Liver (tissue), 9 donors: ENCODE measurements around the gene XG. TPM values are rescaled to one million over a fixed set of nuclear protein-coding genes. Genes with fewer than 3 reads are reported as not detected.
"Not testable (repeated sequence)": the region's sequence is repeated elsewhere in the genome, so short reads cannot be mapped to it uniquely, and the experiment has no call there.

ENCODE experiments used
- DNase-seq: peaks from one replicate; pipeline ENCODE4 v3.0.0-alpha.2; 2017; ENCODE audit warnings: low spot score
- H3K27ac ChIP-seq, 2 donors: one replicate each; pipeline ENCODE4 v1.7.0; 2013; ENCODE audit warnings: inconsistent platforms in 2 of 2, low read length in 2 of 2, control low read depth in 1 of 2, low read depth in 1 of 2, mild to moderate bottlenecking in 1 of 2
- H3K27me3 ChIP-seq, 4 donors: one replicate each; pipeline versions ENCODE4 v1.6.1 to v1.7.0; 2013; ENCODE audit warnings: low read length in 3 of 4, inconsistent platforms in 1 of 4, mild to moderate bottlenecking in 1 of 4, moderate library complexity in 1 of 4; ENCODE audit not compliant: control insufficient read depth in 4 of 4, insufficient read depth in 4 of 4
- H3K36me3 ChIP-seq, 4 donors: one replicate each; pipeline versions ENCODE4 v1.6.1 to v1.7.0; 2013; ENCODE audit warnings: low read length in 3 of 4, mild to moderate bottlenecking in 3 of 4, low read depth in 1 of 4, moderate library complexity in 1 of 4; ENCODE audit not compliant: control insufficient read depth in 4 of 4, insufficient read depth in 3 of 4
- H3K4me1 ChIP-seq, 4 donors: one replicate each; pipeline versions ENCODE4 v1.6.1 to v1.7.0; 2013; ENCODE audit warnings: low read length in 3 of 4, mild to moderate bottlenecking in 3 of 4, moderate library complexity in 1 of 4; ENCODE audit not compliant: control insufficient read depth in 4 of 4, insufficient read depth in 4 of 4
- H3K4me3 ChIP-seq, 3 donors: one replicate each; pipeline versions ENCODE4 v1.6.1 to v1.7.0; 2013; ENCODE audit warnings: low read length in 3 of 3, control low read depth in 1 of 3, low read depth in 1 of 3, mild to moderate bottlenecking in 1 of 3
- H3K9ac ChIP-seq, 2 donors: one replicate each; pipeline ENCODE4 v1.7.0; 2013; ENCODE audit warnings: low read length in 2 of 2, mild to moderate bottlenecking in 2 of 2, moderate library complexity in 2 of 2, control low read depth in 1 of 2, low read depth in 1 of 2
- H3K9me3 ChIP-seq, 4 donors: one replicate each; pipeline versions ENCODE4 v1.6.1 to v1.7.0; 2013; ENCODE audit warnings: low read length in 3 of 4; ENCODE audit not compliant: control insufficient read depth in 4 of 4
- CTCF ChIP-seq: fragments of 150-350 bp; IDR thresholded peaks from 2 replicates; pipeline ENCODE4 v1.5.1; 2017; ENCODE audit warnings: improper control_type of control experiment, low read depth, low read length; ENCODE audit not compliant: missing input control
- EGR1 ChIP-seq, 2 donors: IDR thresholded peaks; 2 replicates each; pipeline ENCODE4 v1.6.1; 2016 to 2018; ENCODE audit warnings: antibody characterized with exemption in 2 of 2, low read depth in 2 of 2
- FOXA1 ChIP-seq: IDR thresholded peaks from 2 replicates; pipeline ENCODE4 v1.6.1; 2016; ENCODE audit warnings: antibody characterized with exemption
- FOXA2 ChIP-seq: IDR thresholded peaks from 2 replicates; pipeline ENCODE4 v1.6.1; 2016; ENCODE audit warnings: antibody characterized with exemption
- HNF4A ChIP-seq, 2 donors: conservative IDR thresholded peaks; 2 replicates each; pipeline ENCODE4 v1.6.1; 2016; ENCODE audit warnings: antibody characterized with exemption in 2 of 2, mild to moderate bottlenecking in 2 of 2
- HNF4G ChIP-seq: IDR thresholded peaks from 2 replicates; pipeline ENCODE4 v1.6.1; 2016; ENCODE audit warnings: antibody characterized with exemption
- JUND ChIP-seq, 2 donors: IDR thresholded peaks; 2 replicates each; pipeline ENCODE4 v1.6.1; 2016; ENCODE audit warnings: antibody characterized with exemption in 2 of 2
- MAX ChIP-seq: IDR thresholded peaks from 2 replicates; pipeline ENCODE4 v1.6.1; 2016; ENCODE audit warnings: antibody characterized with exemption
- NR2F2 ChIP-seq: IDR thresholded peaks from 2 replicates; pipeline ENCODE4 v1.6.1; 2016; ENCODE audit warnings: antibody characterized with exemption
- RAD21 ChIP-seq, 2 donors: IDR thresholded peaks; 2 replicates each; pipeline ENCODE4 v1.6.1; 2016; ENCODE audit warnings: antibody characterized with exemption in 2 of 2, mild to moderate bottlenecking in 2 of 2
- REST ChIP-seq: IDR thresholded peaks from 2 replicates; pipeline ENCODE4 v1.6.1; 2016; ENCODE audit warnings: antibody characterized with exemption, mild to moderate bottlenecking
- RXRA ChIP-seq, 2 donors: IDR thresholded peaks; 2 replicates each; pipeline ENCODE4 v1.6.1; 2017 to 2018; ENCODE audit warnings: antibody characterized with exemption in 2 of 2, mild to moderate bottlenecking in 1 of 2
- SP1 ChIP-seq: IDR thresholded peaks from 2 replicates; pipeline ENCODE4 v1.6.1; 2018; ENCODE audit warnings: antibody characterized with exemption, mild to moderate bottlenecking
- YY1 ChIP-seq: IDR thresholded peaks from 2 replicates; pipeline ENCODE4 v1.6.1; 2016; ENCODE audit warnings: antibody characterized with exemption, mild to moderate bottlenecking
- ZBTB33 ChIP-seq: IDR thresholded peaks from 2 replicates; pipeline ENCODE4 v1.6.1; 2016; ENCODE audit warnings: antibody characterized with exemption
- WGBS: extraction: QIAGEN DNeasy Blood & Tissue Kit; methylation state at CpG from one replicate; pipeline ENCODE4 v1.1.7; 2013; 5-methylcytosine and 5-hydroxymethylcytosine counted together
- polyA plus RNA-seq, 2 donors: library from polyadenylated mRNA; stranded (reverse) in 1 of 2; unstranded in 1 of 2; fragments of 200-250 nt in 1 of 2; fragments of >200 nt in 1 of 2; fragmentation: Nextera tagmentation in 1 of 2; extraction: Ambion mirVana in 1 of 2; gene quantifications; one replicate each; pipeline versions ENCODE4 v1.2.1 to v1.2.3, GENCODE V29; 2013 to 2015
- total RNA-seq, 2 donors: library from RNA; depleted of rRNA; stranded (reverse); fragments of >200 nt; gene quantifications; one replicate each; pipeline ENCODE4 v1.2.3, GENCODE V29; 2014
- donor health status: healthy.
- donor health status: healthy.
- donor health status: healthy.
- donor health status: healthy.
- donor health status: healthy.

The XG gene
- total and polyA plus RNA-seq, 4 donors: 0.02 to 0.93 (median 0.74) TPM; not detected in 1

GRCh38 chrX:2811271-2811670 is 59.4 kb downstream of the XG start:
- Histone ChIP-seq H3K27ac (no peak overlapping the region), H3K4me1 (peaks cover 0 to 3% (median 1%) of the 10 kb centered on the region in 4 donors), H3K9me3 (no peaks in the 10 kb centered on the region), H3K36me3 (no peaks in the 10 kb centered on the region), H3K9ac (no peak overlapping the region), H3K27me3 (no peaks in the 10 kb centered on the region), H3K4me3 (no peak overlapping the region)
- WGBS: 94% methylated on average over 5 of the region's 5 CpGs
- TF ChIP-seq EGR1 (IDR thresholded peaks at IDR 0.05; ENCODE audit: low read depth in 2 of 2) (no peak), SP1 (no peak), RAD21 (IDR thresholded peaks at IDR 0.05) (no peak), ZBTB33 (no peak)
- DNase-seq: no peak

- not testable (repeated sequence) for H3K36me3 ChIP-seq, H3K9ac ChIP-seq, H3K9me3 ChIP-seq, H3K27ac ChIP-seq, H3K27me3 ChIP-seq, DNase-seq, H3K4me1 ChIP-seq
- peak overlapping the region in 1 of 3 donors; percentile 43 for H3K4me3 ChIP-seq
- peak; percentile 70 to 81 for TF ChIP-seq RAD21 (IDR thresholded peaks at IDR 0.05)
- TF ChIP-seq CTCF: peak; percentile 53
- peak; percentile 54 for TF ChIP-seq YY1
- 29% methylated on average over 14 of the region's 16 CpGs for WGBS
Observed at GRCh38 chrX:2812161-2812907, 60.5 kb downstream of the XG start.

GRCh38 chrX:2817036-2817435 is 65.2 kb downstream of the XG start:
- H3K27me3 ChIP-seq: no peaks in the 10 kb centered on the region
- no peak overlapping the region for H3K9ac ChIP-seq
- H3K27ac ChIP-seq: no peak overlapping the region
- WGBS: 78% methylated on average over 2 of the region's 2 CpGs
- no peak overlapping the region for H3K4me3 ChIP-seq
- H3K36me3 ChIP-seq: peaks cover 0 to 3% (median 0%) of the 10 kb centered on the region in 4 donors
- DNase-seq: no peak
- no peaks in the 10 kb centered on the region for H3K9me3 ChIP-seq
- peaks cover 0 to 3% (median 1%) of the 10 kb centered on the region in 4 donors for H3K4me1 ChIP-seq
- TF ChIP-seq CTCF: no peak
- TF ChIP-seq ZBTB33: no peak
- TF ChIP-seq EGR1 (IDR thresholded peaks at IDR 0.05; ENCODE audit: low read depth in 2 of 2): no peak
- TF ChIP-seq REST: no peak
- TF ChIP-seq MAX: no peak
- no peak for TF ChIP-seq NR2F2
- TF ChIP-seq FOXA1: no peak
- TF ChIP-seq RXRA (IDR thresholded peaks at IDR 0.05): no peak
- no peak for TF ChIP-seq JUND (IDR thresholded peaks at IDR 0.05)
- no peak for TF ChIP-seq HNF4G
- no peak for TF ChIP-seq YY1
- TF ChIP-seq HNF4A (conservative IDR thresholded peaks at IDR 0.05): no peak
- TF ChIP-seq FOXA2: no peak
